Liver (tissue), 9 donors: ENCODE results near the gene PPP1R3E. TPM values are rescaled to one million over a fixed set of nuclear protein-coding genes. Genes with fewer than 3 reads are reported as not detected.
A peak's percentile ranks its signal among the peaks of the same experiment; 100 is the strongest.

Source experiments
- DNase-seq: peaks from one replicate; pipeline ENCODE4 v3.0.0-alpha.2; 2017; ENCODE audit warnings: low spot score
- H3K27ac ChIP-seq, 2 donors: one replicate each; pipeline ENCODE4 v1.7.0; 2013; ENCODE audit warnings: inconsistent platforms in 2 of 2, low read length in 2 of 2, control low read depth in 1 of 2, low read depth in 1 of 2, mild to moderate bottlenecking in 1 of 2
- H3K27me3 ChIP-seq, 4 donors: one replicate each; pipeline versions ENCODE4 v1.6.1 to v1.7.0; 2013; ENCODE audit warnings: low read length in 3 of 4, inconsistent platforms in 1 of 4, mild to moderate bottlenecking in 1 of 4, moderate library complexity in 1 of 4; ENCODE audit not compliant: control insufficient read depth in 4 of 4, insufficient read depth in 4 of 4
- H3K36me3 ChIP-seq, 4 donors: one replicate each; pipeline versions ENCODE4 v1.6.1 to v1.7.0; 2013; ENCODE audit warnings: low read length in 3 of 4, mild to moderate bottlenecking in 3 of 4, low read depth in 1 of 4, moderate library complexity in 1 of 4; ENCODE audit not compliant: control insufficient read depth in 4 of 4, insufficient read depth in 3 of 4
- H3K4me1 ChIP-seq, 4 donors: one replicate each; pipeline versions ENCODE4 v1.6.1 to v1.7.0; 2013; ENCODE audit warnings: low read length in 3 of 4, mild to moderate bottlenecking in 3 of 4, moderate library complexity in 1 of 4; ENCODE audit not compliant: control insufficient read depth in 4 of 4, insufficient read depth in 4 of 4
- H3K4me3 ChIP-seq, 3 donors: one replicate each; pipeline versions ENCODE4 v1.6.1 to v1.7.0; 2013; ENCODE audit warnings: low read length in 3 of 3, control low read depth in 1 of 3, low read depth in 1 of 3, mild to moderate bottlenecking in 1 of 3
- H3K9ac ChIP-seq, 2 donors: one replicate each; pipeline ENCODE4 v1.7.0; 2013; ENCODE audit warnings: low read length in 2 of 2, mild to moderate bottlenecking in 2 of 2, moderate library complexity in 2 of 2, control low read depth in 1 of 2, low read depth in 1 of 2
- H3K9me3 ChIP-seq, 4 donors: one replicate each; pipeline versions ENCODE4 v1.6.1 to v1.7.0; 2013; ENCODE audit warnings: low read length in 3 of 4; ENCODE audit not compliant: control insufficient read depth in 4 of 4
- EGR1 ChIP-seq, 2 donors: IDR thresholded peaks; 2 replicates each; pipeline ENCODE4 v1.6.1; 2016 to 2018; ENCODE audit warnings: antibody characterized with exemption in 2 of 2, low read depth in 2 of 2
- FOXA1 ChIP-seq: IDR thresholded peaks from 2 replicates; pipeline ENCODE4 v1.6.1; 2016; ENCODE audit warnings: antibody characterized with exemption
- FOXA2 ChIP-seq: IDR thresholded peaks from 2 replicates; pipeline ENCODE4 v1.6.1; 2016; ENCODE audit warnings: antibody characterized with exemption
- GABPA ChIP-seq, 2 donors: IDR thresholded peaks in 1 of 2; conservative IDR thresholded peaks in 1 of 2; 2 replicates each; pipeline ENCODE4 v1.6.1; 2016; ENCODE audit warnings: antibody characterized with exemption in 2 of 2, mild to moderate bottlenecking in 1 of 2, moderate library complexity in 1 of 2
- HNF4A ChIP-seq, 2 donors: conservative IDR thresholded peaks; 2 replicates each; pipeline ENCODE4 v1.6.1; 2016; ENCODE audit warnings: antibody characterized with exemption in 2 of 2, mild to moderate bottlenecking in 2 of 2
- HNF4G ChIP-seq: IDR thresholded peaks from 2 replicates; pipeline ENCODE4 v1.6.1; 2016; ENCODE audit warnings: antibody characterized with exemption
- JUND ChIP-seq, 2 donors: IDR thresholded peaks; 2 replicates each; pipeline ENCODE4 v1.6.1; 2016; ENCODE audit warnings: antibody characterized with exemption in 2 of 2
- MAX ChIP-seq: IDR thresholded peaks from 2 replicates; pipeline ENCODE4 v1.6.1; 2016; ENCODE audit warnings: antibody characterized with exemption
- NR2F2 ChIP-seq: IDR thresholded peaks from 2 replicates; pipeline ENCODE4 v1.6.1; 2016; ENCODE audit warnings: antibody characterized with exemption
- RAD21 ChIP-seq, 2 donors: IDR thresholded peaks; 2 replicates each; pipeline ENCODE4 v1.6.1; 2016; ENCODE audit warnings: antibody characterized with exemption in 2 of 2, mild to moderate bottlenecking in 2 of 2
- REST ChIP-seq: IDR thresholded peaks from 2 replicates; pipeline ENCODE4 v1.6.1; 2016; ENCODE audit warnings: antibody characterized with exemption, mild to moderate bottlenecking
- RXRA ChIP-seq, 2 donors: IDR thresholded peaks; 2 replicates each; pipeline ENCODE4 v1.6.1; 2017 to 2018; ENCODE audit warnings: antibody characterized with exemption in 2 of 2, mild to moderate bottlenecking in 1 of 2
- SP1 ChIP-seq: IDR thresholded peaks from 2 replicates; pipeline ENCODE4 v1.6.1; 2018; ENCODE audit warnings: antibody characterized with exemption, mild to moderate bottlenecking
- TAF1 ChIP-seq: conservative IDR thresholded peaks from 2 replicates; pipeline ENCODE4 v1.6.1; 2016; ENCODE audit warnings: antibody characterized with exemption, mild to moderate bottlenecking
- YY1 ChIP-seq: IDR thresholded peaks from 2 replicates; pipeline ENCODE4 v1.6.1; 2016; ENCODE audit warnings: antibody characterized with exemption, mild to moderate bottlenecking
- WGBS: extraction: QIAGEN DNeasy Blood & Tissue Kit; methylation state at CpG from one replicate; pipeline ENCODE4 v1.1.7; 2013; 5-methylcytosine and 5-hydroxymethylcytosine counted together
- polyA plus RNA-seq, 2 donors: library from polyadenylated mRNA; stranded (reverse) in 1 of 2; unstranded in 1 of 2; fragments of 200-250 nt in 1 of 2; fragments of >200 nt in 1 of 2; fragmentation: Nextera tagmentation in 1 of 2; extraction: Ambion mirVana in 1 of 2; gene quantifications; one replicate each; pipeline versions ENCODE4 v1.2.1 to v1.2.3, GENCODE V29; 2013 to 2015
- total RNA-seq, 2 donors: library from RNA; depleted of rRNA; stranded (reverse); fragments of >200 nt; gene quantifications; one replicate each; pipeline ENCODE4 v1.2.3, GENCODE V29; 2014
- TF ChIP-seq, protein P1 (sequence below): IDR thresholded peaks from 2 replicates; pipeline ENCODE4 v1.6.1; 2016; ENCODE audit warnings: antibody characterized with exemption
- TF ChIP-seq, protein P2 (sequence below): IDR thresholded peaks from 2 replicates; pipeline ENCODE4 v1.6.1; 2016; ENCODE audit warnings: antibody characterized with exemption
- TF ChIP-seq, protein P3 (sequence below): fragments of 150-350 bp; IDR thresholded peaks from 2 replicates; pipeline ENCODE4 v1.5.1; 2017; ENCODE audit warnings: improper control_type of control experiment, low read depth, low read length; ENCODE audit not compliant: missing input control
- donor health status: healthy.
- donor health status: healthy.
- donor health status: healthy.
- donor health status: healthy.
- donor health status: healthy.

The PPP1R3E gene
- total and polyA plus RNA-seq, 4 donors = 2.5 to 4.7 (median 3.6) TPM

DNA sequence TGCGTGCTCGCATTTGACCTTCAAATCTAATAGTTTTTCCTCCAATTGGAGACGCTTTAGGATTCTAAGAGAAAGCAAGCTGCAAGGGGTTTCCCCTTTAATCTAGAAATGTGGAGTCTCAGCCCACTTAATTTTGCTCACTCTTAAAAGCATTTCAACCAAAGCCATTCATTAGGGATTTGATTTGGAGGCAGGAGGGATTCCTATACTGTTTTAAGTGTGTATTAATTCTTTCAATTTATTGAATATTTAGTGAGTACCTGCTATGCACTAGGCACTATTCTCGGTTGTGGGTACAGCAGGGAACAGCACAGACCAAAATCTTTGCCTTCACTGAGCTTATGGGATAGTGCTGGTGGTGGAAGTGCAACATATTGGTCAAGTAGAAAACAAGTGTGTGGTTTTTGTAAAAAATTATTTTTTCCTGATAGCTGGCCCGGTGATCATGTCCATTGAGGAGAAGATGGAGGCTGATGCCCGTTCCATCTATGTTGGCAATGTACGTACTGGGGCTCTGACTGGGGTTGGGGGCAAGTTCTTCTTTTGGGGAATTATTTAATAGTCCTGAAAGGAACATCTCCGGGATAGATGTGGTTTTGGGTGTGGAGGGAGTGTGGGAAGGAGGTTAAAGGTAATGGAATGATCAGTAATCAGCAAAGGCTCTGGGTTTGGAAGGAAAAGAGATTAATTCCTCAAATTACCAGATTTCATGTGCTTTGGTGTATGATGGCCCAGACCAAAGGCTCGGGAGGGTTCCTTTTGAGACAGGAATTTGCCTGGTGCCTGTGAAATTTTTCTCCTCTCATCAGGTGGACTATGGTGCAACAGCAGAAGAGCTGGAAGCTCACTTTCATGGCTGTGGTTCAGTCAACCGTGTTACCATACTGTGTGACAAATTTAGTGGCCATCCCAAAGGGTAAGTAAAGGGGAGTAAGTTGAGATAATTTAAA, 20.2 kb upstream of the PPP1R3E start:
- WGBS = 55% methylated on average over 10 of the region's 10 CpGs

DNA sequence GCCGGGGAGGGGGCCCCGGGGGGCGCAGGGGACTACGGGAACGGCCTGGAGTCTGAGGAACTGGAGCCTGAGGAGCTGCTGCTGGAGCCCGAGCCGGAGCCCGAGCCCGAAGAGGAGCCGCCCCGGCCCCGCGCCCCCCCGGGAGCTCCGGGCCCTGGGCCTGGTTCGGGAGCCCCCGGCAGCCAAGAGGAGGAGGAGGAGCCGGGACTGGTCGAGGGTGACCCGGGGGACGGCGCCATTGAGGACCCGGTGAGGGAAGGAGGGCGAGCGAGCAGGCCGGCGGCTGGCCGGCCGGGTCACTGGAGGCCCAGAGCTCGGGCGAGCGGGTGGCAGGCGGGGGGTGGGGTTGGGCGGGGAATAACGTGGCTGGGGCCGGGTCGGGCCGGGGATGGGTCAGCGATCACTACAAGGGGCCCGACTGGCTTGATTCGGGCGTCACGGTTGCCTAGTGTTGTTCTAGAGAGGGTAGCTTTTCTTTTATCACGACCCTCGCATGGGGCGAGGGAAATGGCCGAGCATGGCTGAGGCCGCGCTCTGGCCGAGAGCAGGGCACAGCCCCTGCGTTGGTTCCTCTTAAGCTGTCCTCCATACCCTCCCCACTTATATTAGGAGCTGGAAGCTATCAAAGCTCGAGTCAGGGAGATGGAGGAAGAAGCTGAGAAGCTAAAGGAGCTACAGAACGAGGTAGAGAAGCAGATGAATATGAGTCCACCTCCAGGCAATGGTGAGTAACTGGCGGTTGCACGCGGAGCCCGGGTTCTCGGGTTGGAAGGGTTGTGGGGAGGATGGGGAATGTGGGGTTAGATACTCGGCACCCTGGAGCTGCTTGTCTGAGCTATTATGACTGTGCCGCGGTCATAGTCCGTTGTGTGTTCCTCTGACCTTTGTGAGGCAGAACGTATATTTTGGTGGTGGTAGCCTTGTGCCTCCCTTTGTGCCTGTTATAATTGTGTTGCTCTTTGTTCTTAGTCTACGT, 19.2 kb upstream of the PPP1R3E start:
- TF ChIP-seq TAF1 (peak; percentile 27), GABPA (IDR thresholded peaks at IDR 0.05 in 1 of 2, conservative IDR thresholded peaks at IDR 0.05 in 1 of 2) (no peak), MAX (no peak), REST (no peak), HNF4A (conservative IDR thresholded peaks at IDR 0.05) (peak; percentile 44 to 49), RAD21 (IDR thresholded peaks at IDR 0.05) (no peak), FOXA2 (no peak), FOXA1 (no peak), EGR1 (IDR thresholded peaks at IDR 0.05; ENCODE audit: low read depth in 2 of 2) (no peak), SP1 (no peak), HNF4G (no peak), JUND (IDR thresholded peaks at IDR 0.05) (no peak), YY1 (peak; percentile 12)
- TF ChIP-seq, protein P1, sequence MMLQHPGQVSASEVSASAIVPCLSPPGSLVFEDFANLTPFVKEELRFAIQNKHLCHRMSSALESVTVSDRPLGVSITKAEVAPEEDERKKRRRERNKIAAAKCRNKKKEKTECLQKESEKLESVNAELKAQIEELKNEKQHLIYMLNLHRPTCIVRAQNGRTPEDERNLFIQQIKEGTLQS = no peak
- TF ChIP-seq, protein P2, sequence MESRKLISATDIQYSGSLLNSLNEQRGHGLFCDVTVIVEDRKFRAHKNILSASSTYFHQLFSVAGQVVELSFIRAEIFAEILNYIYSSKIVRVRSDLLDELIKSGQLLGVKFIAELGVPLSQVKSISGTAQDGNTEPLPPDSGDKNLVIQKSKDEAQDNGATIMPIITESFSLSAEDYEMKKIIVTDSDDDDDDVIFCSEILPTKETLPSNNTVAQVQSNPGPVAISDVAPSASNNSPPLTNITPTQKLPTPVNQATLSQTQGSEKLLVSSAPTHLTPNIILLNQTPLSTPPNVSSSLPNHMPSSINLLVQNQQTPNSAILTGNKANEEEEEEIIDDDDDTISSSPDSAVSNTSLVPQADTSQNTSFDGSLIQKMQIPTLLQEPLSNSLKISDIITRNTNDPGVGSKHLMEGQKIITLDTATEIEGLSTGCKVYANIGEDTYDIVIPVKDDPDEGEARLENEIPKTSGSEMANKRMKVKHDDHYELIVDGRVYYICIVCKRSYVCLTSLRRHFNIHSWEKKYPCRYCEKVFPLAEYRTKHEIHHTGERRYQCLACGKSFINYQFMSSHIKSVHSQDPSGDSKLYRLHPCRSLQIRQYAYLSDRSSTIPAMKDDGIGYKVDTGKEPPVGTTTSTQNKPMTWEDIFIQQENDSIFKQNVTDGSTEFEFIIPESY = no peak
- Histone ChIP-seq H3K4me1 (peaks cover 6 to 22% (median 12%) of the 10 kb centered on the region in 4 donors), H3K36me3 (peaks cover 8 to 22% (median 21%) of the 10 kb centered on the region in 4 donors), H3K4me3 (peak overlapping the region; percentile 92 to 96 (median 92)), H3K27ac (peak overlapping the region; percentile 85 to 93), H3K9me3 (no peaks in the 10 kb centered on the region), H3K27me3 (no peaks in the 10 kb centered on the region), H3K9ac (peak overlapping the region; percentile 91 to 95)
- DNase-seq = peak; percentile 74
- WGBS = 1% methylated on average over 64 of the region's 64 CpGs

More for the DNA sequence above, 20.2 kb upstream of the PPP1R3E start:
- Histone ChIP-seq H3K9me3 (no peaks in the 10 kb centered on the region), H3K27me3 (no peaks in the 10 kb centered on the region), H3K9ac (peak overlapping the region; percentile 91 to 95), H3K36me3 (peaks cover 8 to 22% (median 21%) of the 10 kb centered on the region in 4 donors), H3K27ac (peak overlapping the region; percentile 85 to 93), H3K4me3 (peak overlapping the region; percentile 92 to 96 (median 92)), H3K4me1 (peaks cover 6 to 25% (median 12%) of the 10 kb centered on the region in 4 donors)
- no peak for DNase-seq
- no peak for TF ChIP-seq FOXA2
- TF ChIP-seq FOXA1 = no peak
- no peak for TF ChIP-seq JUND (IDR thresholded peaks at IDR 0.05)
- no peak for TF ChIP-seq RAD21 (IDR thresholded peaks at IDR 0.05)
- TF ChIP-seq HNF4G = no peak
- no peak for TF ChIP-seq RXRA (IDR thresholded peaks at IDR 0.05)
- TF ChIP-seq, protein P3, sequence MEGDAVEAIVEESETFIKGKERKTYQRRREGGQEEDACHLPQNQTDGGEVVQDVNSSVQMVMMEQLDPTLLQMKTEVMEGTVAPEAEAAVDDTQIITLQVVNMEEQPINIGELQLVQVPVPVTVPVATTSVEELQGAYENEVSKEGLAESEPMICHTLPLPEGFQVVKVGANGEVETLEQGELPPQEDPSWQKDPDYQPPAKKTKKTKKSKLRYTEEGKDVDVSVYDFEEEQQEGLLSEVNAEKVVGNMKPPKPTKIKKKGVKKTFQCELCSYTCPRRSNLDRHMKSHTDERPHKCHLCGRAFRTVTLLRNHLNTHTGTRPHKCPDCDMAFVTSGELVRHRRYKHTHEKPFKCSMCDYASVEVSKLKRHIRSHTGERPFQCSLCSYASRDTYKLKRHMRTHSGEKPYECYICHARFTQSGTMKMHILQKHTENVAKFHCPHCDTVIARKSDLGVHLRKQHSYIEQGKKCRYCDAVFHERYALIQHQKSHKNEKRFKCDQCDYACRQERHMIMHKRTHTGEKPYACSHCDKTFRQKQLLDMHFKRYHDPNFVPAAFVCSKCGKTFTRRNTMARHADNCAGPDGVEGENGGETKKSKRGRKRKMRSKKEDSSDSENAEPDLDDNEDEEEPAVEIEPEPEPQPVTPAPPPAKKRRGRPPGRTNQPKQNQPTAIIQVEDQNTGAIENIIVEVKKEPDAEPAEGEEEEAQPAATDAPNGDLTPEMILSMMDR = no peak
- no peak for TF ChIP-seq GABPA (IDR thresholded peaks at IDR 0.05 in 1 of 2, conservative IDR thresholded peaks at IDR 0.05 in 1 of 2)
- TF ChIP-seq SP1 = no peak
- TF ChIP-seq NR2F2 = no peak
